Lower leg skin (tissue), 3 donors: Measurements from ENCODE around the gene TNN.

Source experiments
- CTCF ChIP-seq, 3 donors: fragments of 450-650 bp; IDR thresholded peaks; one replicate each; pipeline ENCODE4 v1.5.1; 2016; ENCODE audit warnings: antibody characterized with exemption in 3 of 3, mild to moderate bottlenecking in 3 of 3, moderate library complexity in 2 of 3
- POLR2A ChIP-seq, 2 donors: fragments of 450-650 bp; IDR thresholded peaks; one replicate each; pipeline ENCODE4 v1.6.1; 2016 to 2017; ENCODE audit warnings: antibody characterized with exemption in 2 of 2, mild to moderate bottlenecking in 1 of 2, moderate library complexity in 1 of 2

- TF ChIP-seq CTCF (IDR thresholded peaks at IDR 0.05) (no peak), POLR2A (IDR thresholded peaks at IDR 0.05) (no peak)
Measured at GRCh38 chr1:175070818-175071217, 3.2 kb downstream of the TNN start.
